C4-2B (cell line): ENCODE measurements around the gene CYP1A1.

Source experiments
- ZFX ChIP-seq: fragments of 450-650 bp; IDR thresholded peaks from 2 replicates; pipeline ENCODE4 v1.6.1; 2017
- TF ChIP-seq, protein P1 (sequence below): fragments of 450-650 bp; conservative IDR thresholded peaks from 2 replicates; pipeline ENCODE4 v1.5.1; 2017; ENCODE audit warnings: mild to moderate bottlenecking

DNA sequence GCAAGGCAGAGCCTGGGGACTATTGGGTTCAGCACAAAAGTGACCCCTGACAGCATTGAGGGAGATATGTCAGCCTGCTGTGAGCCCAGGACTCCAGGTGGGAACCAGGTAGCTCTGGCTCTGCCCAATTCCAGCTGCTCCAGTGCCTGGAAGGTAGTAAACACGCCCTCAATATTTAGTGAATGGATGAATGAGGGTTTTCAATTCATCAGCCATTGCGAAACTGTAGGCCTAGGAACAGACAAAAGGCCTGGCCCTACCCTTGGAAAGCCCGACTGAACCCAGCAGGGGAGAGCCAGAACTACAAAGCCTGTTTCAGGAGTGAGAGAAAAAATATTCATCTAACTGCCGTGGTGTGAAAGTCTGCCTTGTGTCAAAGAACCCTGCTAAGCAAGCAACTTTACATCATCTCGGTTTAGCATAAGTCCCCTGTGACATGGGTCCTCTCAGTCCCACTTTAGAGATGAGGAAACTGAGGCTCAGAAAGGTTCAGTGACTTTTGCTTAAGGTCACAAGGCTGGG lies 48.5 kb upstream of the CYP1A1 start:
- TF ChIP-seq, protein P1, sequence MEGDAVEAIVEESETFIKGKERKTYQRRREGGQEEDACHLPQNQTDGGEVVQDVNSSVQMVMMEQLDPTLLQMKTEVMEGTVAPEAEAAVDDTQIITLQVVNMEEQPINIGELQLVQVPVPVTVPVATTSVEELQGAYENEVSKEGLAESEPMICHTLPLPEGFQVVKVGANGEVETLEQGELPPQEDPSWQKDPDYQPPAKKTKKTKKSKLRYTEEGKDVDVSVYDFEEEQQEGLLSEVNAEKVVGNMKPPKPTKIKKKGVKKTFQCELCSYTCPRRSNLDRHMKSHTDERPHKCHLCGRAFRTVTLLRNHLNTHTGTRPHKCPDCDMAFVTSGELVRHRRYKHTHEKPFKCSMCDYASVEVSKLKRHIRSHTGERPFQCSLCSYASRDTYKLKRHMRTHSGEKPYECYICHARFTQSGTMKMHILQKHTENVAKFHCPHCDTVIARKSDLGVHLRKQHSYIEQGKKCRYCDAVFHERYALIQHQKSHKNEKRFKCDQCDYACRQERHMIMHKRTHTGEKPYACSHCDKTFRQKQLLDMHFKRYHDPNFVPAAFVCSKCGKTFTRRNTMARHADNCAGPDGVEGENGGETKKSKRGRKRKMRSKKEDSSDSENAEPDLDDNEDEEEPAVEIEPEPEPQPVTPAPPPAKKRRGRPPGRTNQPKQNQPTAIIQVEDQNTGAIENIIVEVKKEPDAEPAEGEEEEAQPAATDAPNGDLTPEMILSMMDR = no peak
- no peak for TF ChIP-seq ZFX
